GM21515 (cell line): Measurements from ENCODE around the gene FGFRL1.
"Not testable (repeated sequence)": the region's sequence is repeated elsewhere in the genome, so short reads cannot be mapped to it uniquely, and the experiment has no call there.

Source experiments
- ATAC-seq: cut with Tn5 transposase; IDR thresholded peaks from one replicate; pipeline ENCODE4 v1.9.1; 2021; ENCODE audit not compliant: unreplicated experiment

FGFRL1 gene

DNA sequence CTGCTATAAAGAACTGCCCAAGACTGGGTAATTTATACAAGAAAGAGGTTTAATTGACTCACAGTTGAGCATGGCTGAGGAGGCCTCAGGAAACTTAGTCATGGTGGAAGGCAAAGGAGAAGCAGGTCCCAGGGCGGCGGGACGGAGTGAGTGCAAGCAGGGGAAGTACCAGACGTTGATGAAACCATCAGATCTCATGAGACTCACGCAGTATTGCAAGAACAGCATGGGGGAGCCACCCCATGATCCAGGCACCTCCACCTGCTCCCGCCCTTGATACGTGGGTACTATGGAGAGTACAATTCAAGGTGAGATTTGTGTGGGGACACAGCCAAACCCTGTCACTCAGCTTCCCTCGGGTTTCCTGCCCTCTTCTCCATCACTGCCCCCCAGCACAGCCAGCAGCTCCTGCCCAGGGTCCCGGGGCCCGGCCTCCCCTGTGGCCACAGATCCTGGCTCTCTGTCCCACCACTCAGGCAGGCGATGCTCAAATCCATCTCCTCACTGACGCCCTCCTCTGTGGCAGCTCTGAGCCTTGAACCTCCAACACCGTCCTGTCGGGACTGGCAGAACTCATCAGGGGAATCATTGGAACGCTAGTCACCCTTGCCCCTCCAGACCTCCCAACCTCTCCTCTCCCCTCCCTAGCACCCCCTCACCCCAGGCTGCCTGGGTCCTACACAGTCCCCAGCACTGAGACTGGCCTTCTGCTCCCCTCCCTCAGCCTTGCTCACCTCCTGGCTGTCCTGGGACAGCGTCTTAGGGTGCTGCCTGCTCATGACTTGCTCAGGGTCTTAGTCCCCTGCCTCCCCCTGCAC, 37.6 kb downstream of the FGFRL1 start:
- ATAC-seq, result no peak

DNA sequence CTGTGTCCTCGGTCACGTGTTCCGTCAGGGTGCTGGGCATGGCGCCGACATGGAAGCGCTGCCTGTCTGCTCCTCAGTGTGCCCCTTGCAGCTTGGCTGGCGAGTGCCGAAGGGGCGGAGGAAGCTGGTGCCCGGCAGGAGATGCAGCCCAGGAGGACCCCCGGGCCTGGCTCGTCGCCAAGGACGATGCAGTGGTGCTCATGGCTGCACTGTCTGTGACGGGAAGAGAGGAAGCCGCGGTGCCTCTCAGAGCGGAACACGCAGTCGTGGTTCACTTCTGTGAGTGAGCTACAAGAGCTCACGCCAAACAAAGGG, 38.1 kb downstream of the FGFRL1 start:
- no peak for ATAC-seq

DNA sequence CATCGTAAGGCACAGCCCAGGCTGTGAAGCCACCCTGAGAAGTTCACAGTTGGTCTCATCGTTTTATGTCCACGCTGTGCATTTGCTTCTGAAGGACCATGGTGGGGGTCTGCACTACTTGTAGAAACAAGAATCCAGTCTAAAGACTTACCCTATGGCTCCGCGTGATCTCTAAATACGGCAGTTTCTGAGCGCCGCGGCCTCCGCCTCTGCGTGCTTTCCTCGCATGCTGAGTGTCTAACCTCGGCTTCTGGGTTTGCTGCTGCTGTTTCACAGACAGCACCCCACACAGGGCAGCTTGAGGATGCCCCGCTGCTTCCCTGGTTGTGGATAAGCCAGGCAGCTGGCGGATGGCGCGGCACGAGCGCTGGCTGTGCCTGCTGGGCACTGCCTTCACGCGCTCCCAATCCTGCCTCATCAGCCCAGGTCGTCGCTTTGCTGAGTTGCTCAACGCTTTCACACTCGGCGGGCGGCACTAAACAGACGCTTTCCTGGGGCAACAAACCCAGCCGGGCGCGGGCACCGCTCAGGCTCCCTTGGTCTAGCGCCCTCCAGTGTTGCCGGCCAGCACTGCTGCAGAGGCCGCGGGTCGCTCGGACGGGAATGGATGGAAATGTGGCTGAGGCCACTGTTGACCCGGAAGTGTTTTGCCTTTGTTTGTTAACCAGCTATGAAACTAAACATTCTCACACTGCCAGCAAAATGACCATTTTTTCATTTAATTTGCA, 39.2 kb downstream of the FGFRL1 start:
- ATAC-seq, result no peak

DNA sequence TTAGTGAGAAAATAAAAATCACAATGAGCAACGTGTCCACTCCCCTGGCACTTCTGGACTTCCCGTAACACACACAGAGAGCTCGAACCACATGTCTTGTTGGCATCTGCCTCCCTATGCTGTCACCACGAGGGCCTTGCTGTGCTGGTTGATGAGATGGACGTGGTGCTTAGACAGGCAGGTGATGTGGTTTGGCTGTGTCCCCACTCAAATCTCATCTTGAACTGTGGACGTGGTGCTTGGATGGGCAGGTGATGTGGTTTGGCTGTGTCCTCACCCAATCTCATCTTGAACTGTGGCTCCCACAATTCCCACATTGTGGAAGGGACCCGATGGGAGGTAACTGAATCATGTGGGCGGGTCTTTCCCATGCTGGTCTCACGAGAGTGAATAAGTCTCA, 40.0 kb downstream of the FGFRL1 start:
- no peak for ATAC-seq

DNA sequence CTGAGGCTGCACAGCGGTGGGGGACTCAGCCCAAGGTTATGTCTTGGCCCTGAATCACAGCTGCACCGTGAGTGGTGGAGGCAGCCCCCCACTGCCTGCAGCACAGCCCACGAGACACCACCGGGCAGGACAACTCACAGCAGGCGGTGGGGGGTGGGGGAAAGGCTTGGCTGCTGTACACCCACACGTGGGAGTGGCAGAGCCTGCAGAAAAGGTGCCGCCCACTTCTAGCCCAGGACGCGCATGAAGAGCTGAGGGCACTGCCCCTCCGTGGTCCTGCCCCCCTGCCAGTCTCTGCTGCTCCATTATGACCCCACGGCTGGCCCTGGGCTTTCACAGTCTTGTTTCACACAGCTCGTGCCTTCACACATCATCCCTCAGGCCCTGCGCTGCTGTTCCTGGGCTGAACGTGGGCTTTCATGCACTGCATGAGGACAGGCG, 40.8 kb downstream of the FGFRL1 start:
- no peak for ATAC-seq

DNA sequence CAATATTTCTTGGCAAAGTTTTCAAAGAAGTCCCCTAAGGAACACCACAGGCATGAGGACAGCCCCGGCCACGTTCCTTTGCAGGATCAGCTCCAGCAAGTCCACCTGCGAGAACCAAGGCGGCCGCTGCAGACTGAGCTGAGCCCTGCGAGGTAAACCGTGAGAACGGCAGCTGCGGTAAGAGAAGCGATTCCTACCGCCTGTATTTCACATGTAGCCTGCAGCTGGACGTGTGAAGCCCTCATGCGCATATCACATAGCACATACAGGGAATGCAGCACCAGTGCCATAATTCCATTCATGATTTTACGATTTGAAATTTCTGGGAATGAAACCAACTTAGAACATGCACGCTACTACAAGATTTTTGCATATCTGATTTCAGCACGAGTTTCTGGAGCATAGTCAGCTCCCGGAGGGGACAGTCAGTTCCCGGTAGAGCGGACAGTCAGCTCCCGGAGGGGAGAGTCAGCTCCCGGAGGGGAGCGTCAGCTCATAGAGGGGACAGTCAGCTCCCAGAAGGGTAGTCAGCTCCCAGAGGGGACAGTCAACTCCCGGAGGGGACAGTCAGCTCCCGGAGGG, 41.7 kb downstream of the FGFRL1 start:
- ATAC-seq, result no peak

DNA sequence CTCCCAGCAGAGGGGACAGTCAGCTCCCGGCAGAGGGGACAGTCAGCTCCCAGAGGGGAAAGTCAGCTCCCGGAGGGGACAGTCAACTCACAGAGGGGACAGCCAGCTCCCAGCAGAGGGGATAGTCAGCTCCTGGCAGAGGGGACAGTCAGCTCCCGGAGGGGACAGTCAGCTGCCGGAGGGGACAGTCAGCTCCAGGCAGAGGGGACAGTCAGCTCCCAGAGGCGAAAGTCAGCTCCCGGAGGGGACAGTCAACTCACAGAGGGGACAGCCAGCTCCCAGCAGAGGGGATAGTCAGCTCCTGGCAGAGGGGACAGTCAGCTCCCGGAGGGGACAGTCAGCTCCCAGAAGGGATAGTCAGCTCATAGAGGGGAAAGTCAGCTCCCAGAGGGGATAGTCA, 42.5 kb downstream of the FGFRL1 start:
- ATAC-seq, result not testable (repeated sequence)

DNA sequence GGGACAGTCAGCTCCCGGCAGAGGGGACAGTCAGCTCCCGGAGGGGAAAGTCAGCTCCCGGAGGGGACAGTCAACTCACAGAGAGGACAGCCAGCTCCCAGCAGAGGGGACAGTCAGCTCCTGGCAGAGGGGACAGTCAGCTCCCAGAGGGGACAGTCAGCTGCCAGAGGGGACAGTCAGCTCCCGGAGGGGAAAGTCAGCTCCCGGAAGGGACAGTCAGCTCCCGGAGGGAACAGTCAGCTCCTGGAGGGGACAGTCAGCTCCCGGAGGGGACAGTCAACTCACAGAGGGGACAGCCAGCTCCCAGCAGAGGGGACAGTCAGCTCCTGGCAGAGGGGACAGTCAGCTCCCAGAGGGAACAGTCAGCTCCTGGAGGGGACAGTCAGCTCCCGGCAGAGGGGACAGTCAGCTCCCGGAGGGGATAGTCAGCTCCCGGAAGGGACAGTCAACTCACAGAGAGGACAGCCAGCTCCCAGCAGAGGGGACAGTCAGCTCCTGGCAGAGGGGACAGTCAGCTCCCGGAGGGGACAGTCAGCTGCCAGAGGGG, 43.3 kb downstream of the FGFRL1 start:
- ATAC-seq, result not testable (repeated sequence)

DNA sequence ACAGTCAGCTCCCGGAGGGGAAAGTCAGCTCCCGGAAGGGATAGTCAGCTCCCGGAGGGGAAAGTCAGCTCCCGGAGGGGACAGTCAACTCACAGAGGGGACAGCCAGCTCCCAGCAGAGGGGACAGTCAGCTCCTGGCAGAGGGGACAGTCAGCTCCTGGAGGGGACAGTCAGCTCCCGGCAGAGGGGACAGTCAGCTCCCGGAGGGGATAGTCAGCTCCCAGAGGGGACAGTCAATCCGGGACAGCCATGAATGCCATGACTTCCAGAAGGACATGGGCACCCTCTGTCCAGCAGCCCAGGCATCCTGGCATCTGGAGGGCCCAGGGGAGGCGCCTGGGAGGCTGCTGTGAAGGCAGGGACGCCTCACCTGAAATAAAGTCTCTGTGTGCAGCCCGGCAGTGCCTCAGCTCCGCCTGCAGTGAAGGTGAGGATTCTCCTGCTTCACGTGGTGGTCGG, 43.8 kb downstream of the FGFRL1 start:
- not testable (repeated sequence) for ATAC-seq

DNA sequence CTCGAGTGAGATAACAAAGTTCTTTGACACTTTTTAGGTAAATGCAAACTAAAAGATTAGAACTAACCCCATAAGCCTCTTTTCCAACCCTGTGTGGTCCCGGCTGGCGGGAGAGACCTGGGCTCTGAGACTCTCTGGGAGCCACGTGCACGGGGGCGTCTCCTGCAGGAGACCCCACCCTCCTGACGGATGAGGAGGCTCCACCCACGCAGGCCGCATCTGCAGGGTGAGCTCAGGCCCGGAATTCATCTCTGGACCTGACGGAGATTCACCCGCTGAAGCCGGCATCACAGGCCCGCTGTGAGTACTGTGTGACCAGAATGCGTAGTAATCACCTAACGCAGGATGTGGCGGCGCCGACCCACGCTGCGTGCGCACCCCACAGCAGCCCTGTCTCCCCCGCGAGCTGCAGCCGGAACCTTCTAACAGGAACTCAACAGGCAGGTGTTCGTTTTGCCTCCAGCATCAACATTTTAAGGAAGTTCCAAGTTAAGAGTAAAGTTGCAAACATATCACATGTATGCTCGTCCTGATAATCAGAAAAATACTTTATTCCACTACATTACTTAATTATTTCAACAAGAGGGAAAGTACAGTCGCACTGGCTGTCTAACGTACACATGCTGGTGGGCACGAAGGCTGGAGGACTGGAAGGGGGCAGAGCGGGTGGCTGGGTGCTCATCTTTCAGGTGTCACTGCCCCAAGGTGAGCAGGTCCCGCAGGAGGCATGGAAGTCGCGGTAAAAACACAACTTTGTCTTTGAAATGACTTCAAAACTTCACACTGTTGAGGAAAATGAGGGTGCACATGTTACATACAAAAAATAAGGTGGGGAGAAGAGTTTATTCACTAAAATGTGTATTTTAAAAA, 44.5 kb downstream of the FGFRL1 start:
- no peak for ATAC-seq

DNA sequence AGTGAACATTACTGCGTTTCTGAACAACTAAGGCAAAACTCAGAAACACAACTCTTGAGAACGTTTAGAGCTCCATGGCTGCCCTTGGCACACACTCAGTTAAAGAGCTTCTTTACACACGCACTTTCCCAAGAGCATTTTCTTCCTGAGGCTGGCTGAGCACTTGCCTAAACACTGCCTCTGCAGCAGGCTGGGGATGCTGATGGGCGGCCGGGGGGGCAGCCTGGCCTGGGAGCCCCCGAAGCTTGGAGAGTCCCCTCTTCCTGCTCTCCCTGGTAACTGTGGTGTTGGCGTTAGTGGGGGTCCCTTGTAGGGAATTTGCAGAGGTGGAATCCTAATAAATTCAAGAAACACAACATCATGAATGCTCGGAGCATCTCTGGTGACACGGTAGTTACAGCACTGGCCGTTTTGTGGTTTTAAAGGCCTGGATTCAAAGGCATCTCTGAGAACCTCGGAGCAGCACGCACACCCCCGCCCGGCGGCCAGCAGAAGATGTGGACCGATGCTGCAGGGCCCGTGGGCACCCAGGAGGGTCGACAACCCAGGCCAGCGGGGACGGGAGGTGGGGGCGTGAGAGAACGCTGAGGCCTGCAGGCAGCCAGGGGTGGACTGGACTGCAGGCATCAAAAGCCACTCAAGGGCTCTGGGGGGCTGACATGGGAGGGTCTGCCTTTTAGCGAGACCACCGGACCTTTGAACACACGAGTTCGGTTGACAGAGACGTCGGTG, 45.4 kb downstream of the FGFRL1 start:
- ATAC-seq, result no peak

DNA sequence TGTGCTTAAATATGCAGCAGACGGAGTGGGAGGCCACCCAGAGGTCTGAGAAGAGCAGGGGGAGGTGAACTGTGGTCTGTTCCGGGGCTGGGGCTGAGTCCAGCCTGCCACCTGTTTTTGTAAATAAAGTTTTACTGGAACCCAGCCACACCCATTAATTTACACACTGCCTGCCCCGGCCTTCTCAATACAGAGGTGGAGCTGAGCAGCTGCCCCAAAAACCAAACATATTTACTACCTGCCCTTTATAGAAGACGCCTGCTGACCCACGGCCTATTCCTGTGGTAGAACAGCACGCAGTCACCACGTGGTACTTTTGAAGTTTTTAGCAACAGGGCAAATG, 45.9 kb downstream of the FGFRL1 start:
- no peak for ATAC-seq

DNA sequence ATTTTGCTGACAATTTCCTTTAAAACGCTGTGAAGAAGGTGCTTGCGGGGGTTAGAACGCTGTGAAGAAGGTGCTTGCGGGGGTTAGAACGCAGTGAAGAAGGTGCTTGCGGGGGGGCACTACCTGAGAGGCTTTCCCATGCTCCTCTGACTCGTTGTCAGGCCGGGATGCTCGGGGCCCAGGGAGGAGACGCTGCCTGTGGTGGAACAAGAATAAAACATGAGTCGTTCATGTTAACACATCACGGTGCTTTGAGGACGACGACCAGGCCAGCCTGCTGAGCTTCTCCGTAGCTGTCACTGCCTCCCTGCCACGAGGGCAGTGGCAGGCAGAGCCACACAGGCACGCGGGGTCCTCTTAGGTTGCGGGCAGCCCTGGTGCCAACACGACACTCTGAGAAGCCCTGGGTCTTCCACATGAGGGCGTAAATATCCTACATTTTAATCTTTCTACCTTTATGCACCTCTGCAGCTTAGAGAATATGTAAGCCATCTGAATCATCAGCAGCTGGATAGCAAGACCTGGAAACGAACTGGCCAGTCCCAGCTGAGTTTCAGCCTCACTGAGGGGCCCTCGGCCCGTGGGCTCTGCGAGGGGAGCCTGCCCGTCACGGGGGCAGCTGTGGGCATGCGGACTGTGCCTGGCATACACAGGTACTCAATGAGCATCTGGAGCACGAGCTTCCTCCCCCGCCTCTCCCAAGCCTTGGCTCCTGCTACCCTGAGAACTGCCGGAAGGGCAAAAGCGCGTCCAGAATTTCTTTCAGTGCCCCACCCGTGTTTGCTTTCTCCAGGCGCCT, 47.0 kb downstream of the FGFRL1 start:
- ATAC-seq, result no peak

DNA sequence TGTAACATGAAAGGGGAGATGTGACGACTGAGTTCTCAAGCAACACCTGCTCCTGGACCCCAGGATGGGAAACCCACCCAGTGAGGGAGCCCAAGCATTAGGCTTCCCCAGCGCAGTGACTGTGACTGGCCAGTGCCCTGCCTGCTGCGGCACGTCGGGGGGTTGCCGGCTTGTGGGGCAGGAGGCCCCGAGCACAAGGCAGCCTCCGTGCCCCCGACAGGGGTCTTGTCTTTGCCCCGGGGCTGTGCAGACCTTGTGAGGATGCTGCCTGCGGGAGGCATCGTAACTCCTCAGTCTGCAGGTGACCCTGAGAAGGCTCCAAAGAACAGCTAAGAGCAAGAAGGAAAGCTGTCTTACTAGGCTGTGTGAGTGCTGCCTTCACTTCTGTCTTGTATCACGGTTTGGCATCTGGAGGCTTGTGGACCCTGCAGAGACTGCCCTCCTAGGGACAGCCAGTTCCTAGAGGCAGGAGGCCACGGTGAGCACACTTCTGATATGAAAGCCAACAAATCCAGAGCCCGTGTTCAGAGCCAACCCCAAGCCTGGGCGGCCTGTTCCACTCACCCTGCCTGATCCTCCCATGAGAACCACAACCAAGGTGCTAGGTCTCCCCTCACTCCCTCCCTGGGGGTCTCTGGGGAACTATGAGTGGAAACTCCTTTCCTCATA, 47.7 kb downstream of the FGFRL1 start:
- no peak for ATAC-seq

DNA sequence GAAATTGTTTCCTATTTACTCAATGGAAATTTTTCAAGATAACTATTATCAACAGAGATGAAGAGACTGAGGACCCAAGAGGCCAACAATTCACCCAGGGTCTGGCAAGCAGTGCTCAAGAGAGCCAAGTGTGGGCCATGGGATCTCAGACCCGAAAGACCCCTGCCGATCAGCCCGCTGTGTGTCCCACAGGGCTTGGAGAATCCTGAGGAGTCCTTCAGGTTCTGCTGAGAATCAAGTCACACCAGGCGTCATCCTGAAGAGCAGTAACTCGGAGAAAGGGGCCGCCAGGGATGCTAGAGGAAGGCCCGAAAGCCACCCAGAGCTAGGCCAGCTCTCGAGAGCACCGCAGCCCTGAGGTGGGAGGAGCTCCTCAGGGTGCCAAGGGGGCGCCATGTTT, 48.7 kb downstream of the FGFRL1 start:
- ATAC-seq, result no peak

DNA sequence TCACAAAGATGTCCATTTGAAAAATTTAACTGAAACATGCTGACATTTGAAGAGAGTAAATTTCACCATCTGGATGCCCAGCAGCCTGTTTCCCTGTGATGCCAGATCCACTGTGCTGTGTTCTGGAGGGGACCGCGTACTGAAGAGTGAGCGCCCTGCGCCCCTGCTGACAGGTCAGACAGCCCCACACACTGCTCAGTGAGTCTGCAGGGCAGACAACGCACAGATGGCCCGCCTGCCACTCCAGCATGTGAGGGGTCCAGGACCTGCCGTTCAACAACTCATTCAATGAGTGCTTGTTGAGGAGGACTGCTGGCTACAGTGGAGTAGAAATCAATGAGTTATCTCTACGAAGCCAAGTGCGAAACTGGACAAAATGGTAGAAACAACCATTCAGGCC, 49.2 kb downstream of the FGFRL1 start:
- ATAC-seq, result no peak

DNA sequence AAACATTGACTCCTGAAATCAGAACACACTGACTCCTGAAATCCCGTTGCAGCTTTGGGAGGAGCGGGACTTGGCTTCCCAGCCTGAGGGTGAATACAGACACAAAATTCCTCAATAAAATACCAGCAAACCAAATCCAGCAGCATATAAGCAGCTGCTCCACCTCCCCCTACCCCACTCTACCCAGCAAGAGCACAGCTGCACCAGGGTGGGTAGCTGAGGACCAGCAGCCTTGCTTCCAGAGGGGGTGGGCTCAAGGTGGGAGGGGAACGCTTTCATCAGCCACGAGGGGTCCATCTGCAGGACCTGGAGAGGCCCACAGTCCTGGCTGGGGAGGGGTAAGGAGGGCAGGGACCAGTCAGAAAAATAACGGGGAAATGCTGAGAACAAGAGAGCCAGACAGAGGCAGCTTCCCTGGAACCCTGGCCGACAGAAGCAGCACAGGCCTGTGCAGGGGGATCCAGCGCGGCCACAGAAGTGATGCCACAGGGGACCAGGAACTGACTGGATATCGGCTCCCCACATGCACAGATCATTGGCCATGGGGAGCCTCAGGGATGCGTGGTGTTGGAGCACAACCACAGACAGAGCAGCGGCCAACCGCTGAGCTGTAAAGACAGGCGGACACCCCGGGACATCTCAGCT, 49.8 kb downstream of the FGFRL1 start:
- ATAC-seq, result no peak

DNA sequence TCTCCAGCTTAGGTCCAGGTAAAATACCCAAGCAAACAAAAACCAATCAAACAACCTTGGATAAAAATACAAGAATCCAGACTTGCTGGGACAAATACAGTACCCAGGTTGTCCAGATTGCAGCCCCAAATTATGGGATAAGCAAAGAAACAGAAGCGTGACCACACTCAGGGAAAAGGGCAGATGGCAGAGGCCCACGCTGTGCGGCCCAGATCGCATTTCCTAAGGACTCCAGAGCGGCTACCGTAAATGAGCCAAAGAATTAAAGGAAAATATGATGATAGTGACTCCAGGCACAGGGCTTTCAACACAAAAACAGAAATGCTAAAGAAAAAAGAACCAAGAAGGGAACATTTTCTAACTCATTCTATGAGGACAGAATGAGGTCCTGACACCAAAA, 50.3 kb downstream of the FGFRL1 start:
- no peak for ATAC-seq
